Measurements from ENCODE around the gene DIAPH3.

DIAPH3 gene

GRCh38 chr13:60155978-60156377 is 7.8 kb downstream of the DIAPH3 start:
- DNase-seq: no peak

DNA sequence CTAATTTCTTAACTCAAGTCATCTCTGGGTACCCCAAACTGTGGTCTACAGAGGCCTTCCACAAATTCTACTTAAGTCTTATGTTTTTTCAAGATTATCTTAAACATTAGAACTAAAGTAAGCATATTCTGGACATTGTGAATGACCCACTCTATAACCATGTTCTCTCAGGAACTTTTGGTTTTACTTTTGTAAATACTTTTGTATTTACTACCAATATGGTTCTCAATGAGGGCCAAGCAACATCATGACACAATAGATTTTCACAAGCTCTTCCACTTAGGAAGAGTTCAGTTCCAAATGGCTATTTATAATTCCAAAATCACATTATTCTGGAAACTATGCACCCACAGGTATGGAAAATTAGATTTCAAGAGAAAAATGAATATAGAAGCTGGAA is 10.8 kb downstream of the DIAPH3 start:
- no peak for DNase-seq

DNA sequence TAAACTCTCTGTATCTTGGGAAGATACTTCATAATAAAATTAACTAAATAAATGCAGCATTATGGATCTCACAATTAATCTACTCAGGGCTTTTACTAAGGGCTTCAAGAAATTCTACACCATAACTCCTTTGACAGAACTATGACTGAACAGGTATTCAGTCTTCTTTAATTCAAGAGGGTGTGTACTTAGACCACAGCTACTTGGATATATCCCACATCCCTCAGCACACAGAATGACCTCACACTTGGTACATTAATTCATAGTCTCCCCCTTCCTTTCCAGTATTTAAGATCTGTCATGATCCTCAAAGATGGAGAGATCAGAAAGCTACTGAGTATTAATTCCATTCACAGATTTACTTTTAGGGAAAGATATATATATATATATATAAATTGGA is 11.6 kb downstream of the DIAPH3 start:
- no peak for DNase-seq

GRCh38 chr13:60150538-60150937 is 13.2 kb downstream of the DIAPH3 start:
- no peak for DNase-seq

GRCh38 chr13:60148918-60149317 is 14.8 kb downstream of the DIAPH3 start:
- DNase-seq: no peak

GRCh38 chr13:60147361-60147760 is 16.4 kb downstream of the DIAPH3 start:
- DNase-seq: no peak

DNA sequence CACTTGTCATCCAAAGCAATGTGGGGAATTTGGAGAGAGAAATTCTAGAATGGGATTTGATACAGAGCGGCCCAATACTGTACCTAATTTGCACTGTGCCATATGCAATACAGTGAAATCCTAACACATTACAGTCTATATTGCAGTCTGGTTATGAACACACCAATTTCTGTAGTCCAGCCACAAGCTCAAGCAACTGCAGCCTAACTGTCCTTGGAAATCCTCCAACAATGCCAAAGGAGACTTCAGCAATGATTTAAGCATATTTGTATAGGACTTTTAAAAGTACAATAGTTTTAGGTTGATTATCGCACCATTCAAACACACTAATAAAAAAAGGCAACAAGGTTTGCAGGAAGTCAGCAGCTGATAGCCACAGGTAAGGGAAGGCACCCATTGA is 17.3 kb downstream of the DIAPH3 start:
- DNase-seq: no peak

GRCh38 chr13:60143775-60144174 is 20.0 kb downstream of the DIAPH3 start:
- no peak for DNase-seq

- DNase-seq: no peak
These were observed 24.5 kb downstream of the DIAPH3 start for GRCh38 chr13:60139272-60139671.

DNA sequence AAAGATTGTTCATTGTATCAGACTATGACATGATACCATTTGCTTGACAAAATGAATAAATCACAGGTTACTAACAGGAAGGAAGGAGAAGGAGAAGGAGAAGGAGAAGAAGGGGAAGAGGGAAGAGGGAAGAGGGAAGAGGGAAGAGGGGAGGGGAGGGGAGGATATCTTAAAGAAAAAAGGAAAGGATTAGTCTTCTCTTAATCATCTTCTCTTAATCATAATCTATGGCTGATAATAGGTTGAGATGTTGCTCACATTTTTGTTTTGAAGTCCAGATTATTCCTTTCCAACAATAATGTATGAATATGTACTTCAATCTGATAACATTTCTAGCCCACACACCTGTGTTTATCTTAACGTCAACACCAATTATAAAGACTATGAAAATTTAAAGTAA is 25.1 kb downstream of the DIAPH3 start:
- no peak for DNase-seq

DNA sequence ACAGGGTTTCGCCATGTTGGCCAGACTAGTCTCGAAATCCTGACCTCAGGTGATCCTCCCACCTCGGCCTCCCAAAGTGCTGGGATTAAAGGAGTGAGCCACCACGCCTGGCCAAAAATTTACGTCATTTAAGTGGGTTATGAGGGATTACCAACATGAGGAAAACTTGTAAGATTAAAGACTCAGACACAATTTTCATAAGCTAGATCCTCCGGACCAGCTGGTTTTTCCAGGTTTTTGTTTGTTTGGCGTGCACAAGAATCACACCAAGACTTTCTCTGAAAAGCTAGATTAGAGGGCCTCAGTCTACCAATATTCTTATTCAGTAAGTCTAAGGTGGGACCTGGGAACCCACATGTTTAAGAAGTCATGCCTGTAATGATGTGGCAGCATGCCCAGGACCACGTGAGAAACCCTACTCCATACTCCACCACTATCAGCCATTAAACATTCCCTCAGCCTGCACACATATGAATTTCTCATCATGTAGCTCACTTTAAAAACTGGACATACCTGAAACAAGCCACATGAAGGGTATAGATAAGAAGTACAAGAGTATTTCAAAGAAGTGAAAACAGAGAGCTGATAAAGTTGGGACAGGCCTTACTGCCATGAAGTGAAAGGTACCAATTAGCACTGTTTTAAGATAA is 25.7 kb downstream of the DIAPH3 start:
- no peak for DNase-seq

DNA sequence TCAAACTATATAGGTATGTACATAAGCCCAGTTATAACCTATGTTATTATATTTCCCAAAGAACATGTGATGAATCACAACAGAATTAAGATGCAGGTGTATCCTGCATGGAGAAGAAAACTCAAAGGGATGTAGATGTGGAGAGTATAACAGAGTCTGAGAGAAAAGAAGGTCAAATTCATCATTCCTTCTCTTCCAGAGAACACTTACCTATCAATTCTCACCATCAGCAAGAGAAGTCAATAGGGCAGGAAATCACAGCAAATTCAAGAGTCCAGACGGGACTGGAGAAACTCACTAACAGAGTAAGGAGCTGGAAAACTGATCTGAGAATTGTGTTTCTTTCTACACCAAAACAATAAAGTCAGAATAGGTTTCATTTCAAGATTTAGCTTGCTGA is 28.4 kb downstream of the DIAPH3 start:
- DNase-seq: no peak

DNA sequence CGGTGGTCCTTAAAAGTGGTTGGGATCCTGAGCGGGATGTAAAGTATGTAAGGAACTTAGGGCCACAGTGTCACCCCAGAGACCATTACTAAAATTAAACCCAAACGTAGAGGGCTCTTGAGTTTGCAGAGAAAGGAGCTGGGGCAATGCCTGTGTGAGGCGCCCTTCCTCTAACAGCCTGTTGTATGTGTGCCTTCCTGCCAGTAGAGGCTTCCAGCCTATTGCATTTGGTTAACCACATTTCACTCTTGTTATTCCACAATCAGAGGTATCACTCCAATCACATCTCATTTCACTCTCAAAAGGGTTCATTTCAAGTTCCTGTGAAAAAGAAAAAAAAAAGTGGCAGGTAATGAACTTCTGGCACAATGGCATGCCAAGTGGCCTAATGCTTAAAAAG is 29.4 kb downstream of the DIAPH3 start:
- no peak for DNase-seq

DNA sequence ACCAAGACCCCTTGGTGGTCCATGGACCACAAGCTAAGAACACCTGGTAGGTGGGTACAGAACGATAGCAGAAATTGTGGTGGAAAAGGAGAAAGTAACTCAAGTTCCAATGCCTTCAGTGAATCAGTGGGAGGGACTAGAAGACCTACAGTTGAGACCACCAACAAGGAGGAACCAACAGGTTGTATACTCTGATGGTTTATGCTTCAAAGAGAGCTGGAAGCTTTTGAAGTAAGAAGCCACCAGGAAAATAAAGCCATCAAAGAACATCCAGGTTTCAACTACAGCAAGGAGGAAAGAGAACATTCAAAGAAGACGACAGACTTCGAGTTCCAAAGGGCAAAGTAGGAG is 42.4 kb downstream of the DIAPH3 start:
- DNase-seq: no peak

GRCh38 chr13:60120617-60121336 is 43.0 kb downstream of the DIAPH3 start:
- DNase-seq: no peak

- no peak for DNase-seq
These were observed 44.9 kb downstream of the DIAPH3 start for GRCh38 chr13:60118696-60119400.

- DNase-seq: no peak
These were observed 49.2 kb downstream of the DIAPH3 start for GRCh38 chr13:60114499-60115028.

DNA sequence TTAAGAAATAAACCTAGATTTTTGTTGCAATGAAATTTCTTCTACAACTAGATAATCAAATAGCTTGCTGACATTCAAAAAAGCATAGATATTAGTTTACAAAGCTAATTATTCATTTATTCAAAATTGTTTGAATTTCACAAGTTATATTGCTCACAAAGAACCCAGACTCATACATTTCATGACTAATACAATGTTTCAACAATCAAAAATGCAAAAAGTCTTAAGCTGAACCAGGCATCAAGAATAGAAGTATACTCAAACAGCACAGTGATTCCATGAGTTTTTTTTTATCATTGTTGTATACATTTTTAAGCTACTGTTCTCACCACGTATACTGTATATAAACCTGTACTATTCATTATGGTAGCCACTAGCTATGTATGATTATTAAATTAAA is 51.0 kb downstream of the DIAPH3 start:
- no peak for DNase-seq

DNA sequence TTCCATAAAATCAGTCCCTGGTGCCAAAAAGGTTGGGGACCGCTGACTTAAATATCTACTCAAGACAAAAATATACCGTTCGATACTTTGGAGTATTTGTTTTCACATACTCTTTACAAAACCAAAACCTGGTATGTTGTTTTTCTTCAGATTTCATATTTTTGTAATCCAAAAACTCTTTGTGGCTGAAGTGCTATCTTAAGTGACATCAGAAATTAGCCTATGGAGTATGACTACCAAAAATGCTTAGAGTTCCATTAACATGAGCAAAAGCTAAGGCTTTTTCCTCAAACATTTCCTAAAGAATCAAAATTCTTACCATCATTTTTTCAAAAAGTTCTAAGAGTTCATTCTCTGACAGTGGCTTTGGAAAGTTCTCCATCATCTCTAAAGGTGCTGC is 52.0 kb downstream of the DIAPH3 start:
- no peak for DNase-seq

DNA sequence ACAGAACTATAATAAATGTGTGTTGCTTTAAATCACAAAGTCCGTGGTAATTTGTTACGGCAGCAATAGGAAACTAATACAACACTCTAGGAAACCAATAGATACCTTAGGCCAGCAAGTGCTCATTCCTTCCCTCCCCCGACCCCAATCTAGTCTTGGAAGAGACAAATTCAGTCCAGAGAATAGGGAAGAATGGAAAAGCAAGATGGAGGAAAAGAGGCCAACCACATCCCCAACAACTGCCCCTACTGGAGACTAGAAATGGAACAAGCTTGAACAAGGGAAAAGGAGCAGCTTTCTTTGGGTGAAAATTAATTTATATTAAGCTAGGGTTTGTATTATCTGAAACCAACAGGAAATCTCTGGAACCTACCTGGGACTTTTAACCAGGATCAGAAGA is 54.4 kb downstream of the DIAPH3 start:
- DNase-seq: no peak

DNA sequence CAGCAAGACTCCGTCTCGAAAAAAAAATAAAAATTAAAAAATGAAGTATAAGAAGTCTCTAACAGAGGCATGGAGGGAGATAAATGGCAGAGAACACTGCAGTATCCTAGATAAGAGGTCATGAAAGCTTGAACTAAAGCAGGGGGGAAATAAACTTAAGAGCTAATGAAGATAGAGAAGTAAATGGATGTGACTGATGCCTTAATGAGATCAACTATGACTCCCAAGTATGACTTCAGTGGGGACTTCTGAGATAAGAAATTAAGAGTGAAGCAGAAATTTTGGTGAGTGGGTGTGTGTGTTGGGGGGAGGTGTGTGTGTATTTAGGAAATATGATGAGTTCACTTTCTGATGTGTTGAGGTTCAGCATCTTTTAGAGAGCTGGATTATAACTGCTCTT is 55.1 kb downstream of the DIAPH3 start:
- no peak for DNase-seq

- DNase-seq: no peak
These were observed 63.9 kb downstream of the DIAPH3 start for GRCh38 chr13:60099631-60100420.

GRCh38 chr13:60095300-60095699 is 68.4 kb downstream of the DIAPH3 start:
- DNase-seq: no peak
